ENCODE results near the gene ZDHHC12.

The ZDHHC12 gene

DNA sequence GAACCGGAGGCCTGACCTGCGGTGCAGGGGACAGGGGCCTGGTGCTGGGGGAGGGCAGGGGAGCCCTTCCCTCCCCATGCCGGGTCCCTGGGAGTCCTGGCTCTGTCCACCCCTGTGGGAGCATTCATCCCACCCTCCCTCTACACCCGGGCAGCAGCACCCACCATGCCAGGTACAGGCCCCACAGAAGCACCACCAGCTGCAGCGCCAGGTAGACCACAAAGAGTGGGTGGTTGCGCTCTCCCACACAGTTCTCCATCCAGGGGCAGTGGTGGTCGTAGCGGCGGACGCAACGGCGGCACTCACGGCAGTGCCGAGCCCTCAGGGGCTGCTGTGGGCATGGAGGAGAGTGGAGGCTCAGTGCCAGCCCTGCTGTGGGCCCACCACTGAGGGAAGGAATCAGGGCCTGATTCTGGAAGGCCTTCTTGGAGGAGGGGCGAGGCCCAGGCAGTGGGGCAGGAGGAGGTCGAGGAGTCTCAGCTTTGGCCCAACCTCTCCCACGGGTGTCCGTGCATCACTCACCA, 2.4 kb downstream of the ZDHHC12 start:
- H3K27me3 Mint-ChIP-seq = no peaks in the 10 kb centered on the region
- H3K4me1 Mint-ChIP-seq = peaks cover 33% of the 10 kb centered on the region
- H3K9me3 Mint-ChIP-seq = no peaks in the 10 kb centered on the region
- peak overlapping the region; percentile 92 for H3K4me3 Mint-ChIP-seq
- no peak for ATAC-seq
- H3K27ac Mint-ChIP-seq = no peak overlapping the region
- peaks cover 31% of the 10 kb centered on the region for H3K36me3 Mint-ChIP-seq

- no peak for ATAC-seq
- Mint-ChIP-seq H3K9me3 (no peaks in the 10 kb centered on the region), H3K4me3 (no peak overlapping the region), H3K27me3 (no peaks in the 10 kb centered on the region), H3K4me1 (peaks cover 33% of the 10 kb centered on the region), H3K36me3 (peaks cover 31% of the 10 kb centered on the region), H3K27ac (no peak overlapping the region)
Measured at GRCh38 chr9:128720841-128721486, 3.0 kb downstream of the ZDHHC12 start.

- no peak for ATAC-seq
- Mint-ChIP-seq H3K4me3 (no peak overlapping the region), H3K27ac (no peak overlapping the region), H3K36me3 (peaks cover 31% of the 10 kb centered on the region), H3K9me3 (no peaks in the 10 kb centered on the region), H3K27me3 (no peaks in the 10 kb centered on the region), H3K4me1 (peaks cover 30% of the 10 kb centered on the region)
Measured at GRCh38 chr9:128719919-128720605, 3.9 kb downstream of the ZDHHC12 start.

GRCh38 chr9:128718475-128718874, 5.5 kb downstream of the ZDHHC12 start:
- Mint-ChIP-seq H3K4me1 (peaks cover 19% of the 10 kb centered on the region), H3K27ac (no peak overlapping the region), H3K36me3 (peaks cover 39% of the 10 kb centered on the region), H3K4me3 (no peak overlapping the region), H3K9me3 (no peaks in the 10 kb centered on the region), H3K27me3 (no peaks in the 10 kb centered on the region)
- no peak for ATAC-seq

- Mint-ChIP-seq H3K36me3 (peaks cover 39% of the 10 kb centered on the region), H3K27me3 (no peaks in the 10 kb centered on the region), H3K4me3 (no peak overlapping the region), H3K4me1 (peaks cover 15% of the 10 kb centered on the region), H3K27ac (no peak overlapping the region), H3K9me3 (no peaks in the 10 kb centered on the region)
- no peak for ATAC-seq
Measured at GRCh38 chr9:128718047-128718446, 5.9 kb downstream of the ZDHHC12 start.

DNA sequence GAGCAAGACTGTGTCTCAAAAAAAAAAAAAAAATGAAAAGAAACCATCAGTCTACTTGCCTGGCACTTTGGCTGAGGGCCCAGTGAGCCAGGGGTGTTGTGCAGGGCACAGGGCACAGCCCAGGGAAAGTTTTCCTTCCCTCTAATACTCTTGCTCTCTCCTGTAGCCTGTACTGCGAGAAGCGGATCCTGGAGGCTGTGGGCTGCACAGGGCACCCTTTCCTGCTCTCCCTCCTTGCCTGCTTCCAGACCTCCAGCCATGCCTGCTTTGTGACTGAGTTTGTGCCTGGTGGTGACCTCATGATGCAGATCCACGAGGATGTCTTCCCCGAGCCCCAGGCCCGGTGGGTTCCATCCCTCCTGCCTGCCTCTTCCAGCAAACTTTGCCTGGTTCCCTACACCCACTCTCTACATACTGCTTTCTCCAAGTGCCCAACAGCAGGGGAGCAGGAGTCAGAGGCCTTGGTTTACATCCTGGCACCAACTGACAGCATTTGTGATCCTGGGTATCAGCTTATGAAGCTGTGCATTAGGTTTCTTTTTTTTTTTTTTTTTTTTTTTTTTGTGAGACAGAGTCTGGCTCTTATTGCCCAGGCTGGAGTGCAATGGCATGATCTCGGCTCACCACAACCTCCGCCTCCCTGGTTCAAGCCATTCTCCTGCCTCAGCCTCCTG, 7.2 kb downstream of the ZDHHC12 start:
- peaks cover 33% of the 10 kb centered on the region for H3K36me3 Mint-ChIP-seq
- no peaks in the 10 kb centered on the region for H3K27me3 Mint-ChIP-seq
- ATAC-seq = no peak
- H3K9me3 Mint-ChIP-seq = no peaks in the 10 kb centered on the region
- no peak overlapping the region for H3K27ac Mint-ChIP-seq
- H3K4me3 Mint-ChIP-seq = no peak overlapping the region
- peaks cover 2% of the 10 kb centered on the region for H3K4me1 Mint-ChIP-seq

- no peak for ATAC-seq
- Mint-ChIP-seq H3K27me3 (no peaks in the 10 kb centered on the region), H3K4me1 (no peaks in the 10 kb centered on the region), H3K27ac (no peak overlapping the region), H3K4me3 (no peak overlapping the region), H3K9me3 (no peaks in the 10 kb centered on the region), H3K36me3 (peaks cover 20% of the 10 kb centered on the region)
Measured at GRCh38 chr9:128715436-128715750, 8.5 kb downstream of the ZDHHC12 start.

- Mint-ChIP-seq H3K27ac (no peak overlapping the region), H3K36me3 (peaks cover 14% of the 10 kb centered on the region), H3K9me3 (no peaks in the 10 kb centered on the region), H3K4me3 (no peak overlapping the region), H3K27me3 (no peaks in the 10 kb centered on the region), H3K4me1 (no peaks in the 10 kb centered on the region)
- peak; percentile 13 for ATAC-seq
Measured at GRCh38 chr9:128714586-128715435, 9.1 kb downstream of the ZDHHC12 start.

DNA sequence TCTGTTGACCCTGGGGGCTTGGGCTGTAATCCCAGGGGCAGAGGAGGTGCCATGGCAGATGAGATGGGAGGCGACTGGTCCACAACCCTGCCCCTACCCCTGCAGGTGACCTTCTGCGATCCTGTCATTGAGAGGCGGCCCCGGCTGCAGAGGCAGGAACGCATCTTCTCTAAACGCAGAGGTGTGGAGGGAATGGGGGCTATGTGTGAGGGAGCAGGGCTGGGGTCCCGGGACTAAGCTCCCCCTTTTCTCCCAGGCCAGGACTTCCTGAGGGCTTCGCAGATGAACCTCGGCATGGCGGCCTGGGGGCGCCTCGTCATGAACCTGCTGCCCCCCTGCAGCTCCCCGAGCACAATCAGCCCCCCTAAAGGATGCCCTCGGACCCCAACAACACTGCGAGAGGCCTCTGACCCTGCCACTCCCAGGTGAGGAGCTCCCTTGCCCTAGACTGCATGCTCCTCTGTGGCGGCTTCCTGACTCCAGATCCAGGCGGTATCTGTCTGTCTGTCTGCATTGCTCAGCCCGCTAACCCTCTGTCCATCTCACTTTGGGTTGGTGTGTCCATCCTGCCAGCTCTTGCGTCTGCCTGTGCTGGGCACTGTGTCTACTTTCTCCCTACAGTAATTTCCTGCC, 9.9 kb downstream of the ZDHHC12 start:
- H3K27ac Mint-ChIP-seq = no peak overlapping the region
- H3K9me3 Mint-ChIP-seq = no peaks in the 10 kb centered on the region
- no peak overlapping the region for H3K4me3 Mint-ChIP-seq
- peaks cover 8% of the 10 kb centered on the region for H3K36me3 Mint-ChIP-seq
- H3K27me3 Mint-ChIP-seq = no peaks in the 10 kb centered on the region
- no peaks in the 10 kb centered on the region for H3K4me1 Mint-ChIP-seq
- no peak for ATAC-seq

DNA sequence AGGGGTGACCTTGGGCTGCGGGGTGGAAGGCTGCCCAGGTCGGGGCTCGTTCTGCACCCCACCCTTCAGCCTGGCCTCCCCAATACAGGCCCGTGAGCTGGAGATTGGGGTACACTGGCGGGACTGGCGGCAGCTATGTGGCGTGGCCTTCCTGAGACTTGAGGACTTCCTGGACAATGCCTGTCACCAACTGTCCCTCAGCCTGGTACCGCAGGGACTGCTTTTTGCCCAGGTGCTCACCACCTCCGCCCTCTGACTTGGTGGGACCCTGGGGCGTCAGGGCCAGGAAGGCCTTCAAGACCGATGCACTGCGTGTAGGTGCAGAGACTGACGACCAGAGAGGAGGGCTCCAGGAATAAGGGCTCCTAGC, 10.5 kb downstream of the ZDHHC12 start:
- no peak overlapping the region for H3K4me3 Mint-ChIP-seq
- ATAC-seq = no peak
- no peaks in the 10 kb centered on the region for H3K27me3 Mint-ChIP-seq
- H3K27ac Mint-ChIP-seq = no peak overlapping the region
- peaks cover 8% of the 10 kb centered on the region for H3K36me3 Mint-ChIP-seq
- H3K4me1 Mint-ChIP-seq = no peaks in the 10 kb centered on the region
- no peaks in the 10 kb centered on the region for H3K9me3 Mint-ChIP-seq

DNA sequence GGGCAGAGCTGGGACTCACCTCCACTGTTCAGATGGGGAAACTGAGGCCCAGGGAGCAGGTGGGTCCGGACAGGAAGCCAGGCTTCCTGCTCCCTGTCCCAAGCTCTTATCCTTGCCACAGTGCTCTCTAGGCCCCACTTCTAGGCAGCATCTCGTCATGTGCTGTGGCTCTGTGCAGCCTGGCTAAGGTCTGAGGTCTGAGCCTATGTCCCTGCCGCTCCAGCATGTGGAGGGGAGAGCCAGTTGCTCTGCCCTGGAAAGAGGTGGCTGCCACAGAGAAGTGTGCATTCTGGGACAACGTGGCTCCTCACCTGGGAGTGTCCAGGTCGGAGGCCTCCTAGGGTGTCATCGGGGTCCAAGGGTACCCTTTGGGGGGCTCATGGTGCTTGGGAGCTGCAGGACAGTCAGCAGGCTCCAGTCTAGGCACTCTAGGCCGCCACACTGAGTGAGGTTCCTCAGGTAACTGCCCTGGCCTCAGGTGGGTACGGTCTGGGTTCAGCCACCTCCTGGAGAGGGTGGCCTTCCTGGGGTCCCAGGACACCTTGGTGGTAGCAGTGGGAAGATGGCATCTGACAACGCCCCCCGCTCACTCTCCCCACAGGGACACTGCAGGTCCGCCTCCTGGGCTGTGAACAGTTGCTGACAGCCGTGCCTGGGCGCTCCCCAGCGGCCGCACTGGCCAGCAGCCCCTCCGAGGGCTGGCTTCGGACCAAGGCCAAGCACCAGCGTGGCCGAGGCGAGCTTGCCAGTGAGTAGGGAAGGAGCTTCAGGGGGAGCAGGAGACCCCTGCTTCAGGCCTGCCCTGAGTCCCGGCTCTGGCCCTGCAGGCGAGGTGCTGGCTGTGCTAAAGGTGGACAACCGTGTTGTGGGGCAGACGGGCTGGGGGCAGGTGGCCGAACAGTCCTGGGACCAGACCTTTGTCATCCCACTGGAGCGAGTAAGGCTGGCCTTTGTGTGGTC, 11.2 kb downstream of the ZDHHC12 start:
- Mint-ChIP-seq H3K27me3 (no peaks in the 10 kb centered on the region), H3K36me3 (peaks cover 8% of the 10 kb centered on the region), H3K9me3 (no peaks in the 10 kb centered on the region), H3K4me1 (no peaks in the 10 kb centered on the region), H3K4me3 (no peak overlapping the region), H3K27ac (no peak overlapping the region)
- ATAC-seq = no peak

GRCh38 chr9:128707446-128707845, 16.5 kb downstream of the ZDHHC12 start:
- no peak for ATAC-seq
- Mint-ChIP-seq H3K4me3 (no peak overlapping the region), H3K36me3 (no peaks in the 10 kb centered on the region), H3K27me3 (no peaks in the 10 kb centered on the region), H3K9me3 (no peaks in the 10 kb centered on the region), H3K27ac (no peak overlapping the region), H3K4me1 (peaks cover 9% of the 10 kb centered on the region)

- Mint-ChIP-seq H3K4me1 (peaks cover 14% of the 10 kb centered on the region), H3K27ac (no peak overlapping the region), H3K36me3 (no peaks in the 10 kb centered on the region), H3K4me3 (no peak overlapping the region), H3K27me3 (no peaks in the 10 kb centered on the region), H3K9me3 (no peaks in the 10 kb centered on the region)
- ATAC-seq = no peak
Measured at GRCh38 chr9:128706671-128707381, 17.1 kb downstream of the ZDHHC12 start.
